Activated naive CD8-positive, alpha-beta T cell treated with anti-CD3 and anti-CD28 coated beads, Interleukin-2, amount 10 ng/mL, durations not matched to agents 7 days and 5 days (primary cell): ENCODE results near the gene TMEM120B. TPM values are rescaled to one million over a fixed set of nuclear protein-coding genes. Genes with fewer than 3 reads are reported as not detected.
A peak's percentile ranks its signal among the peaks of the same experiment; 100 is the strongest.
"Not testable (repeated sequence)": the region's sequence is repeated elsewhere in the genome, so short reads cannot be mapped to it uniquely, and the experiment has no call there.

ENCODE experiments used
- ATAC-seq: fragments of 150-1000 bp; cut with Tn5 transposase; one replicate; pipeline ENCODE4 v1.10.0; 2021; ENCODE audit warnings: low read depth, moderate library complexity
- POLR2A ChIA-PET: fragments of 350-600 bp; sonication (Branson Sonifier 250); formaldehyde crosslinking; loops from one replicate; lab custom pipeline; 2021; ENCODE audit warnings: antibody characterized with exemption; lab: Charles Lee
- DNase-seq: peaks from one replicate; pipeline ENCODE4 v3.0.0; 2021
- H3K27ac Mint-ChIP-seq: one replicate; pipeline ENCODE4 v1.8.0; 2022; ENCODE audit warnings: mild to moderate bottlenecking, mixed read lengths
- H3K27me3 Mint-ChIP-seq: one replicate; pipeline ENCODE4 v1.8.0; 2022; ENCODE audit warnings: mild to moderate bottlenecking, moderate library complexity, mixed read lengths
- H3K36me3 Mint-ChIP-seq: one replicate; pipeline ENCODE4 v1.8.0; 2021; ENCODE audit warnings: mild to moderate bottlenecking, mixed read lengths
- H3K4me1 Mint-ChIP-seq: one replicate; pipeline ENCODE4 v1.8.0; 2021; ENCODE audit warnings: mixed read lengths
- H3K4me3 Mint-ChIP-seq: one replicate; pipeline ENCODE4 v1.8.0; 2022; ENCODE audit warnings: mild to moderate bottlenecking, moderate library complexity, mixed read lengths
- H3K9me3 Mint-ChIP-seq: one replicate; pipeline ENCODE4 v1.8.0; 2021; ENCODE audit warnings: mixed read lengths
- total RNA-seq, 2 experiments: library from RNA; stranded (reverse); gene quantifications; one replicate each; pipeline ENCODE4 v1.2.3, GENCODE V29; 2021

The TMEM120B gene
- 1 to 10 TPM; 9.8 to 9.9 TPM for total RNA-seq

DNA sequence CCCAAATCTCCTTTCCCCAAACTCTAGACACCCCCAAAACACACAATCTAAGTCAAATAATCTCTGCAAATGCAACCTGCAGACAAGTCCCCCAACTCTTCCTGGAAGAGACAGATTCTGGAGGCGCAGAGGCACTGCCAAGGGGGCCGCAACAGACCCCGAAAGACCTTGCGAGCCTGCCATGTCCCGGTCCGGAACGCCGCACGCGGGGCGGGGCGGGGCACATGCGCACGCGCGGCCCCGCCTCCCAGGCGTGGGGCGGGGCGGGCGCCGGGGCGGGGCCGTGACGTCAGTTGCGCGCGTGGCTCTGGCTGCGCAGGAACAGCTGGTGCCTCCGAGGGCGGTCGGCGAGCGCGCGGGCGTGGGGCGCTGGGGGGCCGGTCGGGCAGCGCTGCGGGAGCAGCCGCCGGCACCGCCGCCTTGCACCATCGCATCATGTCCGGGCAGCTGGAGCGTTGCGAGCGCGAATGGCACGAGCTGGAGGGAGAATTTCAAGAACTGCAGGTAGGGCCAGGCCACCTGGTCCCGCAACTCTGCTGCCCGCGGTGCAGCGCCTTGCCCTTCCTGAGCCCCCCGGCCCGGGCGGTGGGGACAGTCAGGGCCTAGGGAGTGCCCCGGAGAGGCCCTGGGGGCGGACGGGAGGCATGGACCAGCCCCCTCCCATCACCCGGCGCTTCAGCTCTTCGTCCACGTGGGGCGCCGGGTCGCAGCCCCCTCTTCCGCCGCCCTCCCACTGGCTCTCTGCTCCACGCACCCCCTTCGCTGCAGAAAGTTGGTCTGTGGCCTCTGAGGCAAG is at the start of gene TMEM120B:
Gene TMEM120B, plus strand, starts transcription at position 292 of the 796 bp plus-strand sequence. Its CDS starts 144 bp downstream, at position 436.
- H3K9me3 Mint-ChIP-seq, result no peaks in the 10 kb centered on the region
- H3K27me3 Mint-ChIP-seq, result peaks cover 2% of the 10 kb centered on the region
- H3K4me3 Mint-ChIP-seq, result peak within 1 kb of the TSS; percentile 89
- H3K4me1 Mint-ChIP-seq, result peaks cover 31% of the 10 kb centered on the region
- peaks cover 8% of the 10 kb centered on the region for H3K36me3 Mint-ChIP-seq
- H3K27ac Mint-ChIP-seq, result peak within 1 kb of the TSS; percentile 97
- DNase-seq (peak; percentile 93), ATAC-seq (peak; percentile 85)
- POLR2A ChIA-PET, result interaction anchor here (0.6 to 3.5 kb wide), 22 partner anchors 10 to 486 kb away, joined by 3 to 21 read pairs (median 4); partner anchors contain the start of genes RHOF and SETD1B

DNA sequence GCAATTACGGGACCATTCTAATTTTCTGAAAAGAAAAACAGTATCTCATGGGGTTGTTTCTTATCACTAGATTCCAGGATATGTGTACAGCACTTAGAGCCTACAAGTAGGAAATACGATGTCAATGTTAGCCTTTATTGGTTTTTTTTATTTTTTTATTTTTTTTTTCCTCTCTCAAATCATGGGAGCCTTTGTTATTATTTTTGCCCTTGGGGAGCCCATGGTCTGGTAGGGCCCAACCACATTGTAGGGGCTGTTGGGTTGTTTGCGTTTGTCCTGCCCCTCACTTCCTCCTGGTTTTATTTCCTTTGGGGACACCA is 49.0 kb upstream of the TMEM120B start:
- no peak for ATAC-seq
- no peak for DNase-seq
- peaks cover 14% of the 10 kb centered on the region for H3K36me3 Mint-ChIP-seq
- H3K4me3 Mint-ChIP-seq, result peak overlapping the region; percentile 95
- H3K27ac Mint-ChIP-seq, result peak overlapping the region; percentile 92
- H3K9me3 Mint-ChIP-seq, result no peaks in the 10 kb centered on the region
- POLR2A ChIA-PET, result interaction anchor here (1.0 to 9.8 kb wide), 6 partner anchors 9 to 127 kb away, joined by 3 to 166 read pairs (median 4); partner anchors contain the start of gene ORAI1
- no peaks in the 10 kb centered on the region for H3K27me3 Mint-ChIP-seq
- peaks cover 62% of the 10 kb centered on the region for H3K4me1 Mint-ChIP-seq

- H3K27me3 Mint-ChIP-seq, ATAC-seq, H3K9me3 Mint-ChIP-seq, DNase-seq: not testable (repeated sequence)
- peak overlapping the region; percentile 84 for H3K27ac Mint-ChIP-seq
- peaks cover 11% of the 10 kb centered on the region for H3K36me3 Mint-ChIP-seq
- peaks cover 54% of the 10 kb centered on the region for H3K4me1 Mint-ChIP-seq
- H3K4me3 Mint-ChIP-seq, result peak overlapping the region; percentile 55
- POLR2A ChIA-PET, result interaction anchor here (9.8 kb wide), 1 partner anchor 39 kb away, joined by 166 read pairs; the partner anchor contains the start of gene ORAI1
Measured at GRCh38 chr12:121666829-121667228, 45.7 kb upstream of the TMEM120B start.

DNA sequence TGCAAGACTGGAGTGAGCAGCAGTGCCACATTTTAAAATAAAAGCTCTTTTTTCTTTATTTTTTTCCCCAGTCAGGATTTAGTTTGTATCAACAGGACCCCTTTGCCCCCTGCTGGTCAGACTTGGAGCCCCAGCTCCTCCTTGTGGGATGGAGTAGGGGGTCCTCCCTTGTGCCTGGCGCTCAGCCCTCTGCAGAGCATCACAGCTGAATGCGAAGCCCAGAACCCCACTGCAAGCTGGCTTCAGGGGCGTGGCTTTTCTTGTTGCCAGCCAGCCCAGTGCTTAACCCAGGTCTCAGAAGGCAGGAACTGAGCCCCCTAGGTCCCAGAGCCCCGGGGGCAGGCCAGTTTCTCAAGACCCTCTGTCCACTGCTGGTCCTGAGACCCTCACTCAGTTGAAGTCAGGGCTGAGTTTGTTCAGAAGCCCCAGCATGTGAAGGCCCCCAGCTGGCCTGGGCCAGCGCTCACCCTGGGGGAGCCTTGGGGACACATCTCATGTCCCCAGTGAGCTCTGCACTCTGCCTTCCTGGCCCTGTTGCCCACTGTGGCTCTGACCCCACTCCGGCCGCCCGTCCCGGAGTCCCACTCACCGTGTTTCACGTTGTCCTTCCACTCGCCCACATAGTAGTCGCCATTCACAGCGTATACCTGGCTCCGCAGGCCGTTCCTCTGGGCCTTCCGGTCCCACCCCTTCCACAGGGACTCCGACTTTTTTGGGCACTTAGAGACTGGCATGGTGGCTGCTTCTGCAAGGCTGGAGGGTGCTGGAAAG is 43.6 kb upstream of the TMEM120B start:
- DNase-seq (peak; percentile 63), ATAC-seq (no peak)
- Mint-ChIP-seq H3K9me3 (no peaks in the 10 kb centered on the region), H3K27me3 (no peaks in the 10 kb centered on the region), H3K36me3 (peaks cover 11% of the 10 kb centered on the region), H3K27ac (peak overlapping the region; percentile 9), H3K4me3 (no peak overlapping the region), H3K4me1 (peaks cover 49% of the 10 kb centered on the region)
- POLR2A ChIA-PET, result interaction anchor here (0.6 to 9.8 kb wide), 13 partner anchors 11 to 1378 kb away, joined by 3 to 166 read pairs (median 5); partner anchors contain the start of gene ORAI1

GRCh38 chr12:121669521-121669900 is 43.0 kb upstream of the TMEM120B start, which contains the start of gene MORN3:
MORN3 (minus strand) TSS chr12:121669654; CDS start chr12:121669483, 171 bp downstream.
- Mint-ChIP-seq H3K36me3 (peaks cover 10% of the 10 kb centered on the region), H3K9me3 (no peaks in the 10 kb centered on the region), H3K27ac (peak within 1 kb of the TSS; percentile 9), H3K27me3 (no peaks in the 10 kb centered on the region), H3K4me1 (peaks cover 44% of the 10 kb centered on the region), H3K4me3 (no peak within 1 kb of the TSS)
- ATAC-seq (no peak), DNase-seq (no peak)
- POLR2A ChIA-PET, result interaction anchor here (0.7 to 9.8 kb wide), 7 partner anchors 10 to 861 kb away, joined by 3 to 166 read pairs (median 5); partner anchors contain the start of gene ORAI1

- H3K9me3 Mint-ChIP-seq, result no peaks in the 10 kb centered on the region
- POLR2A ChIA-PET, result interaction anchor here (0.9 to 9.8 kb wide), 12 partner anchors 9 to 143 kb away, joined by 3 to 166 read pairs (median 6); partner anchors contain the start of gene ORAI1
- H3K27ac Mint-ChIP-seq, result peak overlapping the region; percentile 97
- ATAC-seq (peak; percentile 2), DNase-seq (no peak)
- H3K4me3 Mint-ChIP-seq, result peak overlapping the region; percentile 91
- H3K4me1 Mint-ChIP-seq, result peaks cover 25% of the 10 kb centered on the region
- no peaks in the 10 kb centered on the region for H3K27me3 Mint-ChIP-seq
- H3K36me3 Mint-ChIP-seq, result no peaks in the 10 kb centered on the region
Measured at GRCh38 chr12:121673013-121673511, 39.5 kb upstream of the TMEM120B start.

- H3K36me3 Mint-ChIP-seq, result no peaks in the 10 kb centered on the region
- ATAC-seq, result no peak
- H3K4me3 Mint-ChIP-seq, result no peak overlapping the region
- POLR2A ChIA-PET, result no interaction called here
- no peak for DNase-seq
- H3K9me3 Mint-ChIP-seq, result no peaks in the 10 kb centered on the region
- no peak overlapping the region for H3K27ac Mint-ChIP-seq
- H3K27me3 Mint-ChIP-seq, result no peaks in the 10 kb centered on the region
- peaks cover 20% of the 10 kb centered on the region for H3K4me1 Mint-ChIP-seq
Measured at GRCh38 chr12:121676190-121676589, 36.4 kb upstream of the TMEM120B start.

DNA sequence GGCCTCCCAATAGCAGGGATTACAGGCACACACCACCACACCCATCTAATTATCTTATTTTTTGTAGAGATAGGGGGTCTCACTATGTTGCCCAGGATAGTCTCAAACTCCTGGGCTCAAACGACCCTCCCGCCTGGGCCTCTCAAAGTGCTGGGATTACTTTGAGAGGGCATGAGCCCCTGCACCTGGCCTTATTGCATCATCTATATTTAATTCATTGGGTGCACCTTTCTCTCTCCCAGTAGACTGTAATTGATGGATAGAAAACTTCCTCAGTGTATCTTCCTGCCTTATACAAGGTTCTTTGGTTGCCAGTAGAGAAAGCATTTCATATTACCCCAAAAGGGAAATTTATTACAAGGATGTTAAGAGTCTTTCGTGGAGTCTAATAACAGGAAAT is 34.2 kb upstream of the TMEM120B start:
- Mint-ChIP-seq H3K27ac (no peak overlapping the region), H3K4me3 (no peak overlapping the region), H3K4me1 (peaks cover 11% of the 10 kb centered on the region), H3K27me3 (no peaks in the 10 kb centered on the region), H3K36me3 (no peaks in the 10 kb centered on the region), H3K9me3 (no peaks in the 10 kb centered on the region)
- no peak for DNase-seq
- POLR2A ChIA-PET, result interaction anchor here (1.0 kb wide), 1 partner anchor 51 kb away, joined by 7 read pairs; the partner anchor contains the start of gene ORAI1
- ATAC-seq, result no peak

DNA sequence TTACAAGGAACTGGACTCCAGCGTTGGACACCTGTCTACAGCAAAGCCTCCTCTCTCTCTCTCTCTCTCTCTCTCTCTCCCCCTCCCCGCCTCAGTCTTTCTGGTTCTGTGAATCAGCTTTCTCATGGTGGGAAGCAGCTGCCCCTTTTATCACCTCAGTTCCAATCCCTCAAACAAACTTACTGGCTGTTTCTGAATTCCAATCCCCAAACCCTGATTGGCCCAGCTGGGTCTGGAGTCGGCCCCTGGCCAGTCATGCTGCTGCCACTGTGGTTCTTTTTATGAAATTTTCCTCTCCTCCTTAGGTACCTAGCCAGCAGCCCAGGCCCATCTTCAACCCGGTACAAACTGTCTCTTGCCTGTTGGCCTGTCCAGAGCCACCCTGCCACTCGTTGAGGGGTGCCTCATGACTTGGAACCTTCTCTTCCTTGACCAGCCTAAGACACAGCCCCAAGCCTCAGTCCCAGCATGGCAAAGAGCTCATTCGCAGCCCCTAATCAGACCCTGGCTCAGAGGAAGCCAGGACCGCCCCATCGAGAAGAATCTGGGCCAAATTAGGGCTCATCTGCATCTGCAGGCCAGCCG is 33.7 kb upstream of the TMEM120B start:
- Mint-ChIP-seq H3K27me3 (no peaks in the 10 kb centered on the region), H3K4me3 (no peak overlapping the region), H3K4me1 (peaks cover 7% of the 10 kb centered on the region), H3K36me3 (no peaks in the 10 kb centered on the region), H3K9me3 (no peaks in the 10 kb centered on the region), H3K27ac (no peak overlapping the region)
- ATAC-seq (no peak), DNase-seq (no peak)
- POLR2A ChIA-PET, result interaction anchor here (0.6 to 1.0 kb wide), 2 partner anchors 52 to 615 kb away, joined by 3 to 7 read pairs; partner anchors contain the start of gene ORAI1

DNA sequence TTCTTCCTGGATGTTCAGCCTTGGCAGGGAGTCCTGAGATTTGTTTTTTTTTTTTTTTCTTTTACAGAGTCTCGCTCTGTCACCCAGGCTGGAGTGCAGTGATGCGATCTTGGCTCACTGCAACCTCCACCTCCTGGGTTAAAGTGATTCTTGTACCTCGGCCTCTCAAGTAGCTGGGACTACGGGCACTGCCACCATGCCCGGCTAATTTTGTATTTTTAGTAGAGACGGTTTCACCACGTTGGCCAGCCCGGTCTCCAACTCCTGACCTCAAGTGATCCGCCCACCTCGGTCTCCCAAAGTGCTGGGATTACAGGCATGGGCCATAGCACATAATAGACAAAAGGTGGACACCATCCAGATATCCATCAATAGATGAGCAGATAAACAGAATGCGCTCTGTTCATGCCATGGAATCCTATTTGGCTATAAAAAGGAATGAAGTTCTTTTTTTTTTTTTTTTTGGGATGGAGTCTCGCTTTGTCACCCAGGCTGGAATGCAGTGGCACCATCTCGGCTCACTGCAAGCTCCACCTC is 32.8 kb upstream of the TMEM120B start:
- not testable (repeated sequence) for H3K36me3 Mint-ChIP-seq, H3K4me3 Mint-ChIP-seq, ATAC-seq, DNase-seq, H3K27ac Mint-ChIP-seq, H3K27me3 Mint-ChIP-seq, H3K4me1 Mint-ChIP-seq, H3K9me3 Mint-ChIP-seq
- POLR2A ChIA-PET, result interaction anchor here (0.7 to 1.0 kb wide), 3 partner anchors 53 to 218 kb away, joined by 3 to 7 read pairs (median 4); partner anchors contain the start of gene ORAI1

GRCh38 chr12:121688966-121689365 is 23.6 kb upstream of the TMEM120B start:
- ATAC-seq, result no peak
- Mint-ChIP-seq H3K36me3 (peaks cover 2% of the 10 kb centered on the region), H3K27me3 (no peaks in the 10 kb centered on the region), H3K27ac (no peak overlapping the region), H3K9me3 (no peaks in the 10 kb centered on the region), H3K4me3 (no peak overlapping the region), H3K4me1 (peaks cover 2% of the 10 kb centered on the region)
- POLR2A ChIA-PET, result interaction anchor here (0.9 kb wide), 1 partner anchor 22 kb away, joined by 3 read pairs; no protein-coding TSS in a partner anchor
- no peak for DNase-seq

GRCh38 chr12:121689430-121689829 is 23.1 kb upstream of the TMEM120B start:
- no peak for DNase-seq
- POLR2A ChIA-PET, result interaction anchor here (0.9 kb wide), 1 partner anchor 22 kb away, joined by 3 read pairs; no protein-coding TSS in a partner anchor
- no peak for ATAC-seq
- Mint-ChIP-seq H3K4me3 (no peak overlapping the region), H3K27ac (no peak overlapping the region), H3K4me1 (peaks cover 2% of the 10 kb centered on the region), H3K27me3 (no peaks in the 10 kb centered on the region), H3K9me3 (no peaks in the 10 kb centered on the region), H3K36me3 (peaks cover 2% of the 10 kb centered on the region)
